SU-DHL-6 (cell line): Measurements from ENCODE around the gene PYGB.

Source experiments
- CTCF ChIP-seq: fragments of 200-600 bp; sonication (generic); IDR thresholded peaks from one replicate; pipeline ENCODE4 v1.5.1; 2017; ENCODE audit warnings: antibody characterized with exemption, mild to moderate bottlenecking, low read length, moderate library complexity; ENCODE audit not compliant: insufficient read depth, poor library complexity, severe bottlenecking
- EZH2phosphoT487 ChIP-seq: fragments of 200-600 bp; sonication (generic), shearing (Covaris generic); conservative IDR thresholded peaks from 2 replicates; pipeline ENCODE4 v1.6.1; 2018; ENCODE audit warnings: mild to moderate bottlenecking, antibody characterized with exemption, low read length, moderate library complexity, mixed read lengths

- no peak for TF ChIP-seq CTCF
- TF ChIP-seq EZH2phosphoT487 = no peak
Observed at GRCh38 chr20:25317351-25318075, 69.6 kb downstream of the PYGB start.
